Measurements from ENCODE around the gene BMPR1A.

Gene BMPR1A

DNA sequence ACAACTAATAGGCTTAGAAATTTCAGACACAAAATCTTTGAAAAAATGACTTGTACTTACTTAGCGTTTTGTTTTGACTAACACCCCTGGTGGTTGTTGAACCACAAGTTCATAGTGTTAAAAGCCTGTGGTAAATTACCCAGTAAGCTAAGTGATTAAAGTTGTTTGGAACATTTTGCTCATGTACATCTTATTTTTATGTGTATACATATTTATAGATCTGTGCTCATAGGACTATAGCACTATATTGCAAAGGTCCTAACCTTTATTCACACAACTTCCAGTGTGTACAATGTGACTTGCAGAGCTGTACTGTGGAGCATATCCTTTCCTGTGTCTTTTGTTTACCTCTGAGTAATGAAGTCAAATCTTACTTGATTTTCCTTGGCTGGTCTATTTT lies 79.6 kb downstream of the BMPR1A start (continued):
- TF ChIP-seq PATZ1 (CRISPR knock-in tag; IDR thresholded peaks at IDR 0.05; ENCODE audit: borderline replicate concordance) (no peak), ESRRG (CRISPR knock-in tag; IDR thresholded peaks at IDR 0.05) (no peak)

DNA sequence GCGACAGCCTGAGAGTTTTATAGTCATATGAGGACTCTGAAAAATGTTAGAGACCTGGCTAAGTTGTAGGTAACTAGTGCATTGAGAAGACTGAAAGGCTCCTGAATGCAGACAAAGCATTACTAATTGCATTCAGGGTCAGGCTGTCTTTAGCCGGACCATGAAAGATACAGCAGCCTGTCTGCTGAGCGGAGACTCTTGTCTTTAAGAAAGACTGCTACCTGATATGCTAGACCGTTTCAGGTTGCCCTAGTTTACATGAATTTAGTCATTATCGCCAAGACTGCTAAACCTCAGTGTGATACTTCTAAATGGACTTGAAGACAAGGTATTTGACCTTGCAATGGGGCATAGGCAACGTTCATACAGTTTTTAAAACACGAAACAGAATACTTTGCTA lies 81.2 kb downstream of the BMPR1A start:
- no peak for ATAC-seq
- TF ChIP-seq, protein P1, sequence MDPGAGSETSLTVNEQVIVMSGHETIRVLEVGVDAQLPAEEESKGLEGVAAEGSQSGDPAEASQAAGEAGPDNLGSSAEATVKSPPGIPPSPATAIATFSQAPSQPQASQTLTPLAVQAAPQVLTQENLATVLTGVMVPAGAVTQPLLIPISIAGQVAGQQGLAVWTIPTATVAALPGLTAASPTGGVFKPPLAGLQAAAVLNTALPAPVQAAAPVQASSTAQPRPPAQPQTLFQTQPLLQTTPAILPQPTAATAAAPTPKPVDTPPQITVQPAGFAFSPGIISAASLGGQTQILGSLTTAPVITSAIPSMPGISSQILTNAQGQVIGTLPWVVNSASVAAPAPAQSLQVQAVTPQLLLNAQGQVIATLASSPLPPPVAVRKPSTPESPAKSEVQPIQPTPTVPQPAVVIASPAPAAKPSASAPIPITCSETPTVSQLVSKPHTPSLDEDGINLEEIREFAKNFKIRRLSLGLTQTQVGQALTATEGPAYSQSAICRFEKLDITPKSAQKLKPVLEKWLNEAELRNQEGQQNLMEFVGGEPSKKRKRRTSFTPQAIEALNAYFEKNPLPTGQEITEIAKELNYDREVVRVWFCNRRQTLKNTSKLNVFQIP (CRISPR knock-in tag; IDR thresholded peaks at IDR 0.05; ENCODE audit: borderline replicate concordance, low read depth) = no peak
- TF ChIP-seq ESRRG (CRISPR knock-in tag; IDR thresholded peaks at IDR 0.05) (no peak), SNAI2 (CRISPR knock-in tag; IDR thresholded peaks at IDR 0.05) (no peak), ZC3H10 (CRISPR knock-in tag; IDR thresholded peaks at IDR 0.05) (no peak), TOX (CRISPR knock-in tag; IDR thresholded peaks at IDR 0.05; ENCODE audit: borderline replicate concordance) (no peak), BACH2 (CRISPR knock-in tag; IDR thresholded peaks at IDR 0.05; ENCODE audit: borderline replicate concordance) (no peak), RARB (CRISPR knock-in tag; IDR thresholded peaks at IDR 0.05) (no peak), CSDC2 (CRISPR knock-in tag; IDR thresholded peaks at IDR 0.05) (no peak)
- TF ChIP-seq, protein P2, sequence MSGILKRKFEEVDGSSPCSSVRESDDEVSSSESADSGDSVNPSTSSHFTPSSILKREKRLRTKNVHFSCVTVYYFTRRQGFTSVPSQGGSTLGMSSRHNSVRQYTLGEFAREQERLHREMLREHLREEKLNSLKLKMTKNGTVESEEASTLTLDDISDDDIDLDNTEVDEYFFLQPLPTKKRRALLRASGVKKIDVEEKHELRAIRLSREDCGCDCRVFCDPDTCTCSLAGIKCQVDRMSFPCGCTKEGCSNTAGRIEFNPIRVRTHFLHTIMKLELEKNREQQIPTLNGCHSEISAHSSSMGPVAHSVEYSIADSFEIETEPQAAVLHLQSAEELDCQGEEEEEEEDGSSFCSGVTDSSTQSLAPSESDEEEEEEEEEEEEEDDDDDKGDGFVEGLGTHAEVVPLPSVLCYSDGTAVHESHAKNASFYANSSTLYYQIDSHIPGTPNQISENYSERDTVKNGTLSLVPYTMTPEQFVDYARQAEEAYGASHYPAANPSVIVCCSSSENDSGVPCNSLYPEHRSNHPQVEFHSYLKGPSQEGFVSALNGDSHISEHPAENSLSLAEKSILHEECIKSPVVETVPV (CRISPR knock-in tag; IDR thresholded peaks at IDR 0.05) = no peak

DNA sequence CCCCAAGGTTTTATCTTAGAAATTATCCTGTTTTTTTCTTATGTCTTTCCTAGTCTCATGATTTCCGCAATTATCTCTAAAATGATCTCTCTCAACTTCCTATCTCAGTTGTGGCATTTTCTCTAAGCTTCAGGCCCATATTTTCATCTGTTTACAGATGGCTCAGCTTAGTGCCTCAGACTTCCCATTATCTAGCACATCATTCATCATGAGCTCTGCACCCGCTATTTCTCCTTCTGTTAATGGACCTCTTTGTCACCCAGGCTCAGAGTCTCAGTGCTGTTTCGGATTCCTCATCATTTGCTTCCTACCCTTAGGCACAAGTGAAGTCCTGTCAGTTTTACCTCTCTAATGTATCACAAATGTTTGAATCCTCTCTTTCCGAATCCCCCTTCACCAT lies 84.1 kb downstream of the BMPR1A start:
- TF ChIP-seq ISL1 (CRISPR knock-in tag; IDR thresholded peaks at IDR 0.05) (no peak), CREB5 (CRISPR knock-in tag; IDR thresholded peaks at IDR 0.05; ENCODE audit: low read depth) (no peak), ZNF70 (CRISPR knock-in tag; IDR thresholded peaks at IDR 0.05) (no peak; the same call in 1 of the 2 replicates), SNAI2 (CRISPR knock-in tag; IDR thresholded peaks at IDR 0.05) (no peak), ZC3H10 (CRISPR knock-in tag; IDR thresholded peaks at IDR 0.05) (no peak), CSDC2 (CRISPR knock-in tag; IDR thresholded peaks at IDR 0.05) (no peak), ZNF8 (CRISPR knock-in tag; IDR thresholded peaks at IDR 0.05) (no peak), ZNF565 (CRISPR knock-in tag; conservative IDR thresholded peaks at IDR 0.05; ENCODE audit: low read depth) (no peak), ZFP30 (CRISPR knock-in tag; IDR thresholded peaks at IDR 0.05) (no peak), ZFP3 (CRISPR knock-in tag; IDR thresholded peaks at IDR 0.05) (no peak), BACH2 (CRISPR knock-in tag; IDR thresholded peaks at IDR 0.05; ENCODE audit: borderline replicate concordance) (no peak), OSR1 (CRISPR knock-in tag; IDR thresholded peaks at IDR 0.05) (no peak)
- TF ChIP-seq, protein P3, sequence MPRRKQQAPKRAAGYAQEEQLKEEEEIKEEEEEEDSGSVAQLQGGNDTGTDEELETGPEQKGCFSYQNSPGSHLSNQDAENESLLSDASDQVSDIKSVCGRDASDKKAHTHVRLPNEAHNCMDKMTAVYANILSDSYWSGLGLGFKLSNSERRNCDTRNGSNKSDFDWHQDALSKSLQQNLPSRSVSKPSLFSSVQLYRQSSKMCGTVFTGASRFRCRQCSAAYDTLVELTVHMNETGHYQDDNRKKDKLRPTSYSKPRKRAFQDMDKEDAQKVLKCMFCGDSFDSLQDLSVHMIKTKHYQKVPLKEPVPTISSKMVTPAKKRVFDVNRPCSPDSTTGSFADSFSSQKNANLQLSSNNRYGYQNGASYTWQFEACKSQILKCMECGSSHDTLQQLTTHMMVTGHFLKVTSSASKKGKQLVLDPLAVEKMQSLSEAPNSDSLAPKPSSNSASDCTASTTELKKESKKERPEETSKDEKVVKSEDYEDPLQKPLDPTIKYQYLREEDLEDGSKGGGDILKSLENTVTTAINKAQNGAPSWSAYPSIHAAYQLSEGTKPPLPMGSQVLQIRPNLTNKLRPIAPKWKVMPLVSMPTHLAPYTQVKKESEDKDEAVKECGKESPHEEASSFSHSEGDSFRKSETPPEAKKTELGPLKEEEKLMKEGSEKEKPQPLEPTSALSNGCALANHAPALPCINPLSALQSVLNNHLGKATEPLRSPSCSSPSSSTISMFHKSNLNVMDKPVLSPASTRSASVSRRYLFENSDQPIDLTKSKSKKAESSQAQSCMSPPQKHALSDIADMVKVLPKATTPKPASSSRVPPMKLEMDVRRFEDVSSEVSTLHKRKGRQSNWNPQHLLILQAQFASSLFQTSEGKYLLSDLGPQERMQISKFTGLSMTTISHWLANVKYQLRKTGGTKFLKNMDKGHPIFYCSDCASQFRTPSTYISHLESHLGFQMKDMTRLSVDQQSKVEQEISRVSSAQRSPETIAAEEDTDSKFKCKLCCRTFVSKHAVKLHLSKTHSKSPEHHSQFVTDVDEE (CRISPR knock-in tag; IDR thresholded peaks at IDR 0.05) = no peak
- TF ChIP-seq, protein P2 (CRISPR knock-in tag; IDR thresholded peaks at IDR 0.05) = no peak
- TF ChIP-seq, protein P1 (CRISPR knock-in tag; IDR thresholded peaks at IDR 0.05; ENCODE audit: borderline replicate concordance, low read depth) = no peak

More for the DNA sequence above, 84.1 kb downstream of the BMPR1A start:
- ATAC-seq = no peak

All from SK-N-SH treated with all-trans-retinoic acid at 6 μM for 48 hours (cell line).